OCI-LY1 (cell line): ENCODE measurements around the gene TRIM27.
A peak's percentile ranks its signal among the peaks of the same experiment; 100 is the strongest.
"Not testable (repeated sequence)": the region's sequence is repeated elsewhere in the genome, so short reads cannot be mapped to it uniquely, and the experiment has no call there.

Experiments
- H2AFZ ChIP-seq: fragments of 200-600 bp; sonication (generic), shearing (Covaris generic); 2 replicates; pipeline ENCODE4 v1.6.0; 2014; ENCODE audit warnings: antibody characterized with exemption, mild to moderate bottlenecking, low read length
- H3F3A ChIP-seq: fragments of 200-600 bp; sonication (generic), shearing (Covaris generic); 2 replicates; pipeline ENCODE4 v1.6.0; 2014; ENCODE audit warnings: mild to moderate bottlenecking, antibody characterized with exemption, low read length, moderate library complexity; ENCODE audit not compliant: insufficient read depth
- H3K27ac ChIP-seq: fragments of 200-600 bp; sonication (generic); 2 replicates; pipeline ENCODE4 v1.5.1; 2014; ENCODE audit warnings: low read length, mixed run types, mild to moderate bottlenecking, low read depth; ENCODE audit not compliant: poor library complexity, severe bottlenecking
- H3K27me3 ChIP-seq: fragments of 200-600 bp; sonication (generic); 2 replicates; pipeline ENCODE4 v1.6.0; 2014; ENCODE audit warnings: antibody characterized with exemption, mild to moderate bottlenecking, low read length, moderate library complexity; ENCODE audit not compliant: insufficient read depth
- H3K36me3 ChIP-seq: fragments of 200-600 bp; sonication (generic); 2 replicates; pipeline ENCODE4 v1.6.1; 2014; ENCODE audit warnings: mild to moderate bottlenecking, antibody characterized with exemption, low read length, moderate library complexity, mixed read lengths; ENCODE audit not compliant: insufficient read depth
- H3K4me1 ChIP-seq: fragments of 200-600 bp; sonication (generic); 2 replicates; pipeline ENCODE4 v1.5.1; 2014; ENCODE audit warnings: mild to moderate bottlenecking, low read length, moderate library complexity; ENCODE audit not compliant: insufficient read depth, severe bottlenecking
- H3K4me2 ChIP-seq: fragments of 200-600 bp; sonication (generic), shearing (Covaris generic); 2 replicates; pipeline ENCODE4 v1.6.1; 2014; ENCODE audit warnings: low read length
- H3K4me3 ChIP-seq: fragments of 200-600 bp; sonication (generic); 2 replicates; pipeline ENCODE4 v1.5.1; 2014; ENCODE audit warnings: low read length, low read depth, mild to moderate bottlenecking, mixed read lengths; ENCODE audit not compliant: poor library complexity, severe bottlenecking
- H3K79me2 ChIP-seq: fragments of 200-600 bp; shearing (Covaris generic); 2 replicates; pipeline ENCODE4 v1.6.1; 2016; ENCODE audit warnings: mixed run types, low read length, mixed read lengths; ENCODE audit not compliant: insufficient read depth
- H3K9ac ChIP-seq: fragments of 200-600 bp; sonication (generic), shearing (Covaris generic); 2 replicates; pipeline ENCODE4 v1.6.1; 2014; ENCODE audit warnings: mild to moderate bottlenecking, low read length, mixed read lengths
- H3K9me2 ChIP-seq: fragments of 200-600 bp; sonication (generic), shearing (Covaris generic); 2 replicates; pipeline ENCODE4 v1.6.1; 2014; ENCODE audit warnings: low read depth, mild to moderate bottlenecking, low read length, mixed read lengths
- H3K9me3 ChIP-seq: fragments of 200-600 bp; shearing (Covaris generic); 2 replicates; pipeline ENCODE4 v1.6.1; 2014; ENCODE audit warnings: low read length, mixed read lengths
- H4K20me1 ChIP-seq: fragments of 200-600 bp; sonication (generic), shearing (Covaris generic); 2 replicates; pipeline ENCODE4 v1.6.0; 2016; ENCODE audit warnings: mild to moderate bottlenecking, low read length; ENCODE audit not compliant: insufficient read depth
- CTCF ChIP-seq: fragments of 200-600 bp; sonication (generic), shearing (Covaris generic); IDR thresholded peaks from 2 replicates; pipeline ENCODE4 v1.5.1; 2017; ENCODE audit warnings: mild to moderate bottlenecking, antibody characterized with exemption, low read length, moderate library complexity, mixed read lengths
- EZH2 ChIP-seq: fragments of 200-600 bp; sonication (generic), shearing (Covaris generic); IDR thresholded peaks from 2 replicates; pipeline ENCODE4 v1.8.0; 2017; ENCODE audit warnings: borderline replicate concordance, mixed run types, mild to moderate bottlenecking, antibody characterized with exemption, low read length, moderate library complexity, mixed read lengths

TRIM27 gene

GRCh38 chr6:28880519-28880893, 43.3 kb downstream of the TRIM27 start:
- TF ChIP-seq EZH2 (no peak), CTCF (no peak)
- Histone ChIP-seq H4K20me1 (no peaks in the 10 kb centered on the region), H3K4me1 (peaks cover 37% of the 10 kb centered on the region), H3F3A (no peaks in the 10 kb centered on the region), H3K4me3 (peak overlapping the region; percentile 35), H3K36me3 (no peaks in the 10 kb centered on the region), H2AFZ (no peak overlapping the region), H3K27ac (no peak overlapping the region), H3K4me2 (peak overlapping the region; percentile 52; the same call in 1 of the 2 replicates), H3K79me2 (no peaks in the 10 kb centered on the region), H3K27me3 (no peaks in the 10 kb centered on the region), H3K9me2 (no peaks in the 10 kb centered on the region), H3K9ac (no peak overlapping the region), H3K9me3 (no peaks in the 10 kb centered on the region)

GRCh38 chr6:28876710-28877109, 47.1 kb downstream of the TRIM27 start:
- Histone ChIP-seq H3K4me1 (peaks cover 36% of the 10 kb centered on the region), H3K9ac (no peak overlapping the region), H3K27ac (no peak overlapping the region), H4K20me1 (no peaks in the 10 kb centered on the region), H3K4me3 (no peak overlapping the region), H3K9me2 (no peaks in the 10 kb centered on the region), H3K4me2 (peak overlapping the region; percentile 19; the same call in 1 of the 2 replicates), H3K79me2 (no peaks in the 10 kb centered on the region), H3F3A (no peaks in the 10 kb centered on the region), H3K9me3 (no peaks in the 10 kb centered on the region), H3K36me3 (no peaks in the 10 kb centered on the region), H2AFZ (no peak overlapping the region), H3K27me3 (no peaks in the 10 kb centered on the region)
- TF ChIP-seq CTCF, result no peak
- no peak for TF ChIP-seq EZH2

GRCh38 chr6:28875191-28875747, 48.5 kb downstream of the TRIM27 start:
- Histone ChIP-seq H3K36me3 (no peaks in the 10 kb centered on the region), H3K9me2 (no peaks in the 10 kb centered on the region), H3K27ac (no peak overlapping the region), H3F3A (no peaks in the 10 kb centered on the region), H3K9me3 (no peaks in the 10 kb centered on the region), H3K4me3 (no peak overlapping the region), H3K27me3 (no peaks in the 10 kb centered on the region), H3K4me2 (no peak overlapping the region), H3K4me1 (peaks cover 23% of the 10 kb centered on the region), H2AFZ (no peak overlapping the region), H4K20me1 (no peaks in the 10 kb centered on the region), H3K79me2 (no peaks in the 10 kb centered on the region), H3K9ac (no peak overlapping the region)
- TF ChIP-seq CTCF (no peak), EZH2 (no peak)

- H3K9me3 ChIP-seq, H2AFZ ChIP-seq, H4K20me1 ChIP-seq, H3K36me3 ChIP-seq, H3K9me2 ChIP-seq, H3K4me3 ChIP-seq, H3K79me2 ChIP-seq, H3K27ac ChIP-seq, H3F3A ChIP-seq, H3K27me3 ChIP-seq, H3K4me2 ChIP-seq, H3K9ac ChIP-seq: not testable (repeated sequence)
- peaks cover 34% of the 10 kb centered on the region for H3K4me1 ChIP-seq
Measured at GRCh38 chr6:28872157-28872817, 51.5 kb downstream of the TRIM27 start.
